ENCODE measurements around the gene MAB21L4. TPM values are rescaled to one million over a fixed set of nuclear protein-coding genes. Genes with fewer than 3 reads are reported as not detected.

The MAB21L4 gene
- total RNA-seq, 1 experiment from 2014 or later, result 0.15 TPM

DNA sequence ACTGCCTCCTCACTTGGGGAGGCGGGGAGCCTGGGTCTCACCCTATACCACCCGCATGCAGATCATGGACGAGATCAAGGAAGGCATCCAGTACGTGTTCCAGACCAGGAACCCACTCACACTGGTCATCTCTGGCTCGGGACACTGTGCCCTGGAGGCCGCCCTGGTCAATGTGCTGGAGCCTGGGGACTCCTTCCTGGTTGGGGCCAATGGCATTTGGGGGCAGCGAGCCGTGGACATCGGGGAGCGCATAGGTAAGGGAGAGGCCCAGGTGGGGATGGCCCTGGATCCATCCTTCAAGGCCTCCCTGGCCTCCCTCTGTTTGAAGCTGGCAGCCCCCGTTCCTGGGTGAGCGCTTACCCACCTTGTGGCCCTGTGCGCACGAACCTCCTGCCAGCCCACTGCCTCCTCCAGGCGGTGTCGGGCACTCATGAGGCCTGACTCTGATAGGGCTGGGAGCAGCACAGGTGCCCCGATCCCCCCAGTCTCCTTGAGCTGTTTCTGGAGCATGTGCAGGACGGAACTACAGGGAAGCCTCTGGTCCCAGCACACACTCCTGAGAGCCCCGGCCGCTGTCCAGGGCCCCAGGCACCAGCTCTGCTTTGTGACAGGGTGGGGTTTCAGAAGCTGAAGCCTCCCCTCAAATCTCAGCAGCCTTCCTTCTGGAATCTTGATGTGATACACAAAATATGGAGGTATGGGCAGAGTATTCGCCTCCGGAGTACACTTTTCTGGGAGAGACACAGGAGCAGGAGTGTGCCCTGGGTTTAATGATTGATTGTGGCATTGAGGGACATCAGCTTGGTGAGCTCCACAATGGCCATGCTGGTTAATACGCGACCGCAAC is 26.6 kb downstream of the MAB21L4 start:
- no peak overlapping the region; a peak in 1 of 7 replicates for H3K27ac Mint-ChIP-seq
- H3K23ac ChIP-seq (ENCODE audit: insufficient read length, low read depth, low read length), result no peak overlapping the region
- H4K8ac ChIP-seq (replicated peaks; ENCODE audit: insufficient read length, low read depth, low read length), result no peak overlapping the region
- no peaks in the 10 kb centered on the region for H3K9me3 ChIP-seq (ENCODE audit: control insufficient read depth, low read depth, low read length)
- DNase-seq, result no peak
- no peaks in the 10 kb centered on the region for H3K79me2 ChIP-seq (ENCODE audit: insufficient read depth, low read length)
- H4K91ac ChIP-seq (ENCODE audit: insufficient read length, low read depth, low read length), result no peak overlapping the region
- no peak overlapping the region for H2AFZ ChIP-seq (ENCODE audit: low read length)
- H2AK5ac ChIP-seq (ENCODE audit: insufficient read length, low read length), result no peak overlapping the region
- no peaks in the 10 kb centered on the region for H3K23me2 ChIP-seq (ENCODE audit: insufficient read length, low read depth, low read length, poor library complexity, severe bottlenecking)
- H4K20me1 ChIP-seq (ENCODE audit: control insufficient read depth, insufficient read depth, insufficient read length), result no peaks in the 10 kb centered on the region
- TF ChIP-seq, protein P1, sequence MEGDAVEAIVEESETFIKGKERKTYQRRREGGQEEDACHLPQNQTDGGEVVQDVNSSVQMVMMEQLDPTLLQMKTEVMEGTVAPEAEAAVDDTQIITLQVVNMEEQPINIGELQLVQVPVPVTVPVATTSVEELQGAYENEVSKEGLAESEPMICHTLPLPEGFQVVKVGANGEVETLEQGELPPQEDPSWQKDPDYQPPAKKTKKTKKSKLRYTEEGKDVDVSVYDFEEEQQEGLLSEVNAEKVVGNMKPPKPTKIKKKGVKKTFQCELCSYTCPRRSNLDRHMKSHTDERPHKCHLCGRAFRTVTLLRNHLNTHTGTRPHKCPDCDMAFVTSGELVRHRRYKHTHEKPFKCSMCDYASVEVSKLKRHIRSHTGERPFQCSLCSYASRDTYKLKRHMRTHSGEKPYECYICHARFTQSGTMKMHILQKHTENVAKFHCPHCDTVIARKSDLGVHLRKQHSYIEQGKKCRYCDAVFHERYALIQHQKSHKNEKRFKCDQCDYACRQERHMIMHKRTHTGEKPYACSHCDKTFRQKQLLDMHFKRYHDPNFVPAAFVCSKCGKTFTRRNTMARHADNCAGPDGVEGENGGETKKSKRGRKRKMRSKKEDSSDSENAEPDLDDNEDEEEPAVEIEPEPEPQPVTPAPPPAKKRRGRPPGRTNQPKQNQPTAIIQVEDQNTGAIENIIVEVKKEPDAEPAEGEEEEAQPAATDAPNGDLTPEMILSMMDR (conservative IDR thresholded peaks at IDR 0.05), result no peak
- H3K27me3 ChIP-seq (ENCODE audit: insufficient read depth, low read length), result no peaks in the 10 kb centered on the region
- H2BK120ac ChIP-seq (ENCODE audit: low read depth, low read length, poor library complexity, severe bottlenecking), result no peak overlapping the region
- no CpG with 5 or more reads among the region's 25 CpGs for WGBS (ENCODE audit: extremely low coverage, insufficient read length, low lambda C conversion rate)
- H2BK12ac ChIP-seq (ENCODE audit: insufficient read length, low read depth, low read length), result no peak overlapping the region
- H3K9ac ChIP-seq (ENCODE audit: extremely low read depth, insufficient read length, low read length), result no peak overlapping the region
- H2BK5ac ChIP-seq (ENCODE audit: insufficient read length, low read length), result no peak overlapping the region
- no peak overlapping the region for H3K18ac ChIP-seq (ENCODE audit: insufficient read length, low read depth, low read length)
- H3K14ac ChIP-seq (ENCODE audit: insufficient read depth, low read length), result no peak overlapping the region; the same call in 1 of the 2 replicates
- peaks cover 2% of the 10 kb centered on the region; the same call in 1 of the 2 replicates for H3K27me3 Mint-ChIP-seq (ENCODE audit: low read depth)
- no peak overlapping the region for H3K4me3 Mint-ChIP-seq
- no peaks in the 10 kb centered on the region for H3K4me1 ChIP-seq (ENCODE audit: insufficient read depth, low read length)
- no peak overlapping the region for H2BK15ac ChIP-seq (ENCODE audit: low read depth, low read length)
- no peak overlapping the region for H2BK20ac ChIP-seq (ENCODE audit: low read depth, low read length, poor library complexity, severe bottlenecking)
- H3K56ac ChIP-seq (ENCODE audit: insufficient read length, low read depth, low read length), result no peak overlapping the region
- no peak overlapping the region for H4K5ac ChIP-seq (ENCODE audit: insufficient read length, low read depth, low read length)
- H3K27ac ChIP-seq (ENCODE audit: insufficient read length, low read depth, low read length), result no peak overlapping the region
- no peak overlapping the region for H3T11ph ChIP-seq (ENCODE audit: low read length)
- H3K79me1 ChIP-seq (ENCODE audit: insufficient read depth, low read depth, low read length, poor library complexity, severe bottlenecking), result no peaks in the 10 kb centered on the region
- H3K36me3 Mint-ChIP-seq (ENCODE audit: insufficient read depth in 1 of 3, low read depth in 3 of 3), result no peaks in the 10 kb centered on the region; a peak in 1 of 7 replicates
- H3K4ac ChIP-seq (ENCODE audit: low read depth, low read length), result no peak overlapping the region
- H3K9me3 Mint-ChIP-seq, result no peaks in the 10 kb centered on the region
- no peak overlapping the region for H3K4me2 ChIP-seq (ENCODE audit: insufficient read depth, insufficient read length, low read length)
- H3K4me1 Mint-ChIP-seq, result peaks cover 0 to under 1% of the 10 kb centered on the region in 2 experiments; a peak in 2 of 4 replicates

Measured in H9 (cell line).